Stomach smooth muscle (tissue), 2 donors: ENCODE measurements around the gene SUMF1.

Source experiments
- H3K27ac ChIP-seq: one replicate; pipeline ENCODE4 v1.7.0; 2013; ENCODE audit warnings: mild to moderate bottlenecking, low read length, inconsistent platforms
- H3K27me3 ChIP-seq, 2 donors: one replicate each; pipeline ENCODE4 v1.7.0; 2013; ENCODE audit warnings: low read length in 2 of 2; ENCODE audit not compliant: insufficient read depth in 2 of 2, control insufficient read depth in 1 of 2
- H3K36me3 ChIP-seq, 2 donors: one replicate each; pipeline ENCODE4 v1.7.0; 2013; ENCODE audit warnings: low read length in 2 of 2; ENCODE audit not compliant: control insufficient read depth in 2 of 2, insufficient read depth in 2 of 2
- H3K4me1 ChIP-seq: one replicate; pipeline ENCODE4 v1.7.0; 2013; ENCODE audit warnings: low read length; ENCODE audit not compliant: control insufficient read depth, insufficient read depth
- H3K4me3 ChIP-seq, 2 donors: one replicate each; pipeline ENCODE4 v1.7.0; 2013; ENCODE audit warnings: low read length in 2 of 2
- H3K9ac ChIP-seq, 2 donors: one replicate each; pipeline ENCODE4 v1.7.0; 2013; ENCODE audit warnings: low read length in 2 of 2, mild to moderate bottlenecking in 1 of 2
- H3K9me3 ChIP-seq, 2 donors: one replicate each; pipeline ENCODE4 v1.7.0; 2013; ENCODE audit warnings: low read length in 2 of 2; ENCODE audit not compliant: control insufficient read depth in 2 of 2
- donor health status: healthy.
- donor health status: Pancreatic carcinoma.

SUMF1 gene

GRCh38 chr3:4466741-4467521, at the start of gene SUMF1:
Gene SUMF1, minus strand, starts transcription at chr3:4467269. Its CDS starts 24 bp downstream, at chr3:4467245.
- Histone ChIP-seq H3K9ac (peak within 1 kb of the TSS; percentile 77 to 90), H3K4me1 (peaks cover 9% of the 10 kb centered on the region), H3K27me3 (no peaks in the 10 kb centered on the region), H3K4me3 (peak within 1 kb of the TSS; percentile 80 to 94), H3K9me3 (no peaks in the 10 kb centered on the region), H3K36me3 (peaks cover 0 to 2% of the 10 kb centered on the region in 2 donors), H3K27ac (peak within 1 kb of the TSS; percentile 76)

- Histone ChIP-seq H3K27me3 (no peaks in the 10 kb centered on the region), H3K4me1 (peaks cover 5% of the 10 kb centered on the region), H3K36me3 (peaks cover 2 to 7% of the 10 kb centered on the region in 2 donors), H3K27ac (no peak overlapping the region), H3K9ac (no peak overlapping the region), H3K4me3 (no peak overlapping the region), H3K9me3 (no peaks in the 10 kb centered on the region)
Observed at GRCh38 chr3:4515916-4516579, 49.0 kb upstream of the SUMF1 start.

GRCh38 chr3:4514916-4515315, 47.8 kb upstream of the SUMF1 start:
- no peak overlapping the region for H3K4me3 ChIP-seq
- no peak overlapping the region for H3K27ac ChIP-seq

GRCh38 chr3:4514321-4514720, 47.3 kb upstream of the SUMF1 start:
- H3K4me1 ChIP-seq = peaks cover 5% of the 10 kb centered on the region
- H3K9me3 ChIP-seq = no peaks in the 10 kb centered on the region
- H3K27me3 ChIP-seq = no peaks in the 10 kb centered on the region
- no peak overlapping the region for H3K4me3 ChIP-seq
- no peak overlapping the region for H3K27ac ChIP-seq
- peaks cover 2 to 7% of the 10 kb centered on the region in 2 donors for H3K36me3 ChIP-seq
- no peak overlapping the region for H3K9ac ChIP-seq

More at GRCh38 chr3:4514916-4515315, 47.8 kb upstream of the SUMF1 start:
- Histone ChIP-seq H3K9ac (no peak overlapping the region), H3K9me3 (no peaks in the 10 kb centered on the region), H3K36me3 (peaks cover 2 to 7% of the 10 kb centered on the region in 2 donors), H3K4me1 (peaks cover 5% of the 10 kb centered on the region), H3K27me3 (no peaks in the 10 kb centered on the region)

GRCh38 chr3:4512895-4513616, 46.0 kb upstream of the SUMF1 start:
- peaks cover 4% of the 10 kb centered on the region for H3K4me1 ChIP-seq
- peaks cover 2 to 3% of the 10 kb centered on the region in 2 donors for H3K36me3 ChIP-seq
- no peak overlapping the region for H3K9ac ChIP-seq
- no peaks in the 10 kb centered on the region for H3K9me3 ChIP-seq
- no peaks in the 10 kb centered on the region for H3K27me3 ChIP-seq
- H3K4me3 ChIP-seq = no peak overlapping the region
- no peak overlapping the region for H3K27ac ChIP-seq

- no peaks in the 10 kb centered on the region for H3K9me3 ChIP-seq
- H3K9ac ChIP-seq = no peak overlapping the region
- no peak overlapping the region for H3K27ac ChIP-seq
- H3K4me1 ChIP-seq = peaks cover 4% of the 10 kb centered on the region
- no peaks in the 10 kb centered on the region for H3K27me3 ChIP-seq
- no peak overlapping the region for H3K4me3 ChIP-seq
- no peaks in the 10 kb centered on the region for H3K36me3 ChIP-seq
Observed at GRCh38 chr3:4511491-4512262, 44.6 kb upstream of the SUMF1 start.

- H3K9me3 ChIP-seq = no peaks in the 10 kb centered on the region
- no peak overlapping the region for H3K9ac ChIP-seq
- H3K27ac ChIP-seq = no peak overlapping the region
- H3K4me3 ChIP-seq = no peak overlapping the region
- H3K27me3 ChIP-seq = no peaks in the 10 kb centered on the region
- no peaks in the 10 kb centered on the region for H3K36me3 ChIP-seq
- peaks cover 9% of the 10 kb centered on the region for H3K4me1 ChIP-seq
Observed at GRCh38 chr3:4509983-4510755, 43.1 kb upstream of the SUMF1 start.

- no peaks in the 10 kb centered on the region for H3K9me3 ChIP-seq
- H3K27me3 ChIP-seq = no peaks in the 10 kb centered on the region
- no peaks in the 10 kb centered on the region for H3K36me3 ChIP-seq
- H3K9ac ChIP-seq = no peak overlapping the region
- peaks cover 20% of the 10 kb centered on the region for H3K4me1 ChIP-seq
- no peak overlapping the region for H3K4me3 ChIP-seq
- no peak overlapping the region for H3K27ac ChIP-seq
Observed at GRCh38 chr3:4509043-4509442, 42.0 kb upstream of the SUMF1 start.

- H3K27ac ChIP-seq = no peak overlapping the region
- peaks cover 24% of the 10 kb centered on the region for H3K4me1 ChIP-seq
- H3K9ac ChIP-seq = no peak overlapping the region
- no peaks in the 10 kb centered on the region for H3K9me3 ChIP-seq
- H3K4me3 ChIP-seq = no peak overlapping the region
- H3K36me3 ChIP-seq = no peaks in the 10 kb centered on the region
- no peaks in the 10 kb centered on the region for H3K27me3 ChIP-seq
Observed at GRCh38 chr3:4508048-4508981, 41.2 kb upstream of the SUMF1 start.
